Measurements from ENCODE around the gene CTLA4.

CTLA4 gene

DNA sequence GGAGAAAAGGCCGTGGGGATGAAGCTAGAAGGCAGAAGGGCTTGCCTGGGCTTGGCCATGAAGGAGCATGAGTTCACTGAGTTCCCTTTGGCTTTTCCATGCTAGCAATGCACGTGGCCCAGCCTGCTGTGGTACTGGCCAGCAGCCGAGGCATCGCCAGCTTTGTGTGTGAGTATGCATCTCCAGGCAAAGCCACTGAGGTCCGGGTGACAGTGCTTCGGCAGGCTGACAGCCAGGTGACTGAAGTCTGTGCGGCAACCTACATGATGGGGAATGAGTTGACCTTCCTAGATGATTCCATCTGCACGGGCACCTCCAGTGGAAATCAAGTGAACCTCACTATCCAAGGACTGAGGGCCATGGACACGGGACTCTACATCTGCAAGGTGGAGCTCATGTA, 2.9 kb downstream of the CTLA4 start:
- no peak for DNase-seq
- Histone ChIP-seq H3K9me3 (no peaks in the 10 kb centered on the region; the same call in 1 of the 2 replicates), H3K36me3 (no peaks in the 10 kb centered on the region), H3K4me1 (no peaks in the 10 kb centered on the region), H3K4me3 (ENCODE audit: low read depth, low read length) (no peak overlapping the region), H3K27me3 (peaks cover 3% of the 10 kb centered on the region; the same call in 1 of the 2 replicates)
- TF ChIP-seq, protein P1, sequence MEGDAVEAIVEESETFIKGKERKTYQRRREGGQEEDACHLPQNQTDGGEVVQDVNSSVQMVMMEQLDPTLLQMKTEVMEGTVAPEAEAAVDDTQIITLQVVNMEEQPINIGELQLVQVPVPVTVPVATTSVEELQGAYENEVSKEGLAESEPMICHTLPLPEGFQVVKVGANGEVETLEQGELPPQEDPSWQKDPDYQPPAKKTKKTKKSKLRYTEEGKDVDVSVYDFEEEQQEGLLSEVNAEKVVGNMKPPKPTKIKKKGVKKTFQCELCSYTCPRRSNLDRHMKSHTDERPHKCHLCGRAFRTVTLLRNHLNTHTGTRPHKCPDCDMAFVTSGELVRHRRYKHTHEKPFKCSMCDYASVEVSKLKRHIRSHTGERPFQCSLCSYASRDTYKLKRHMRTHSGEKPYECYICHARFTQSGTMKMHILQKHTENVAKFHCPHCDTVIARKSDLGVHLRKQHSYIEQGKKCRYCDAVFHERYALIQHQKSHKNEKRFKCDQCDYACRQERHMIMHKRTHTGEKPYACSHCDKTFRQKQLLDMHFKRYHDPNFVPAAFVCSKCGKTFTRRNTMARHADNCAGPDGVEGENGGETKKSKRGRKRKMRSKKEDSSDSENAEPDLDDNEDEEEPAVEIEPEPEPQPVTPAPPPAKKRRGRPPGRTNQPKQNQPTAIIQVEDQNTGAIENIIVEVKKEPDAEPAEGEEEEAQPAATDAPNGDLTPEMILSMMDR (IDR thresholded peaks at IDR 0.05; ENCODE audit: low read depth, low read length), result no peak

DNA sequence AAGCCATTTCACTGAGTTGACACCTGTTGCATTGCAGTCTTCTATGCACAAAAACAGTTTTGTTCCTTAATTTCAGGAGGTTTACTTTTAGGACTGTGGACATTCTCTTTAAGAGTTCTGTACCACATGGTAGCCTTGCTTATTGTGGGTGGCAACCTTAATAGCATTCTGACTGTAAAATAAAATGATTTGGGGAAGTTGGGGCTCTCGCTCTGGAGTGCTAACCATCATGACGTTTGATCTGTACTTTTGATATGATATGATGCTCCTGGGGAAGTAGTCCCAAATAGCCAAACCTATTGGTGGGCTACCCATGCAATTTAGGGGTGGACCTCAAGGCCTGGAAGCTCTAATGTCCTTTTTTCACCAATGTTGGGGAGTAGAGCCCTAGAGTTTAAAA, 3.4 kb downstream of the CTLA4 start:
- Histone ChIP-seq H3K4me1 (no peaks in the 10 kb centered on the region), H3K27me3 (peaks cover 3% of the 10 kb centered on the region; the same call in 1 of the 2 replicates), H3K4me3 (ENCODE audit: low read depth, low read length) (no peak overlapping the region), H3K9me3 (no peaks in the 10 kb centered on the region; the same call in 1 of the 2 replicates), H3K36me3 (no peaks in the 10 kb centered on the region)
- TF ChIP-seq, protein P1 (IDR thresholded peaks at IDR 0.05; ENCODE audit: low read depth, low read length), result no peak
- DNase-seq, result no peak

DNA sequence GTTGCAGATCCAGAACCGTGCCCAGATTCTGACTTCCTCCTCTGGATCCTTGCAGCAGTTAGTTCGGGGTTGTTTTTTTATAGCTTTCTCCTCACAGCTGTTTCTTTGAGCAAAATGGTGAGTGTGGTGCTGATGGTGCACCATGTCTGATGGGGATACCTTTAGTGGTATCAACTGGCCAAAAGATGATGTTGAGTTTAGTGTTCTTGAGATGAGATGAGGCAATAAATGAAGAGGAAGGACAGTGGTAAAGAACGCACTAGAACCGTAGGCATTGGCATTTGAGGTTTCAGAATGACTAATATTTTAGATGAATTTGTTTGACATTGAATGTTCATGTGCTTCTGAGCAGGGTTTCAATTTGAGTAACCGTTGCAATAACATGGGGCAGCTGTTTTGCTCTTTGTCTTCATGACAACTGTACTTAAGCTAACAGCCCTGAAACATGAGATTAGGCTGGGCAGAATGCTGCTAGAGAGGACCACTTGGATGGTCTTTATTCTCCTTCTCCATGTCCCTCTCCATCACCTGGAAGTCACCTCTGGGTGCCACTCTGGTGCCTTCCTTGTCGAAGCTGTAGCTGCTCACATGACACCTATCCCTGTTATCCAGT, 3.9 kb downstream of the CTLA4 start:
- no peaks in the 10 kb centered on the region for H3K36me3 ChIP-seq
- no peaks in the 10 kb centered on the region for H3K9me3 ChIP-seq
- TF ChIP-seq, protein P1 (IDR thresholded peaks at IDR 0.05; ENCODE audit: low read depth, low read length), result no peak
- H3K27me3 ChIP-seq, result peaks cover 3% of the 10 kb centered on the region; the same call in 1 of the 2 replicates
- H3K4me3 ChIP-seq (ENCODE audit: low read depth, low read length), result no peak overlapping the region
- DNase-seq, result no peak
- no peaks in the 10 kb centered on the region for H3K4me1 ChIP-seq

DNA sequence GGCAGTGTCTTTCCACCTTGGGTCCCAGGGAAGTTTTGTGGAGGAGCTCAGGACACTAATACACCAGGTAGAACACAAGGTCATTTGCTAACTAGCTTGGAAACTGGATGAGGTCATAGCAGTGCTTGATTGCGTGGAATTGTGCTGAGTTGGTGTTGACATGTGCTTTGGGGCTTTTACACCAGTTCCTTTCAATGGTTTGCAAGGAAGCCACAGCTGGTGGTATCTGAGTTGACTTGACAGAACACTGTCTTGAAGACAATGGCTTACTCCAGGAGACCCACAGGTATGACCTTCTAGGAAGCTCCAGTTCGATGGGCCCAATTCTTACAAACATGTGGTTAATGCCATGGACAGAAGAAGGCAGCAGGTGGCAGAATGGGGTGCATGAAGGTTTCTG, 5.9 kb downstream of the CTLA4 start:
- H3K9me3 ChIP-seq, result no peaks in the 10 kb centered on the region
- no peaks in the 10 kb centered on the region for H3K4me1 ChIP-seq
- no peaks in the 10 kb centered on the region for H3K36me3 ChIP-seq
- TF ChIP-seq, protein P1 (IDR thresholded peaks at IDR 0.05; ENCODE audit: low read depth, low read length), result no peak
- peaks cover 3% of the 10 kb centered on the region; the same call in 1 of the 2 replicates for H3K27me3 ChIP-seq
- H3K4me3 ChIP-seq (ENCODE audit: low read depth, low read length), result no peak overlapping the region
- DNase-seq, result no peak

DNA sequence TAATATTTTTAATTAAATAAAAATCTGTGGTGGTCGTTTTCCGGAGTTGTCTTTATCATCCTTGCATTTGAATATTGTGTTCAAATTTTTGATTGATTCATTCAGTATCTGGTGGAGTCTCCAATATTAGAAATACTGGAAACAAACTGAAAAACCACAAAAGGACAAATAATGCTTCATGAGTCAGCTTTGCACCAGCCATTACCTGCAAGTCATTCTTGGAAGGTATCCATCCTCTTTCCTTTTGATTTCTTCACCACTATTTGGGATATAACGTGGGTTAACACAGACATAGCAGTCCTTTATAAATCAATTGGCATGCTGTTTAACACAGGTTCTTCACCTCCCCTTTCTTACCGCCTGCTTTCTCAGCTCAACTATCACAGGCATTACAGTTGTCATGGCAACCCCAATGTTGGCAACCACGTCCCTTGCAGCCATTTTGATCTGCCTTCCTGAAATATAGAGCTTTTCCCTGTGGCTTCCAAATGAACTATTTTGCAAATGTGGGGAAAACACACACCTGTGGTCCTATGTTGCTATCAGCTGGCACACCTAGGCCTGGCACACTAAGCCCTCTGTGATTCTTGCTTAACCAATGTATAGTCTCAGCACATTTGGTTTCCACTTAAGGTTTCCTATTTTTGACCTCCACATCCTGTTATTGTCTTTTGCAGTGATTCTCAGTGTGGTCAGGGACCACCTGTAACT, 6.5 kb downstream of the CTLA4 start:
- H3K4me1 ChIP-seq, result no peaks in the 10 kb centered on the region
- no peaks in the 10 kb centered on the region for H3K36me3 ChIP-seq
- no peak overlapping the region for H3K4me3 ChIP-seq (ENCODE audit: low read depth, low read length)
- no peaks in the 10 kb centered on the region for H3K9me3 ChIP-seq
- TF ChIP-seq, protein P1 (IDR thresholded peaks at IDR 0.05; ENCODE audit: low read depth, low read length), result no peak
- DNase-seq, result no peak
- H3K27me3 ChIP-seq, result peaks cover 3% of the 10 kb centered on the region; the same call in 1 of the 2 replicates

DNA sequence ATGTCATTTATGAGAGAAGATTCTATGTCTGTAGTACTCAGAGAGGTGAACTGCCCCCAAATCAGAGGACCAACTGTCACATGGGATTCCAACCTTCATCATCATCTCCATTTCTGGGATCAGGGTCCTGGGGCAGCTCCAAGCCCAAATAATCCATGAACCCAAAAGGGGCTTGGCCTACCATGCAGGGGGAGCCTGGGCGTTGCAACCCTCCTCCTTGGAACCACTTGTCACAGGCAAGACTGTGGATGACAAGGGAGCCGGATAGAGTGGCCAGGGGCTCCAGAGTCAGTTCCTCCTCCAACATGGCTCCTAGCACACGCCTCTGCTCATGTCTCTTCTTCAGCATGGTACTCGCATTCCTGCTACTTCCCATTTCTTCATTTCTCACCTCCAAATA, 7.9 kb downstream of the CTLA4 start:
- TF ChIP-seq, protein P1 (IDR thresholded peaks at IDR 0.05; ENCODE audit: low read depth, low read length), result no peak
- Histone ChIP-seq H3K27me3 (peaks cover 3% of the 10 kb centered on the region; the same call in 1 of the 2 replicates), H3K36me3 (no peaks in the 10 kb centered on the region), H3K4me3 (ENCODE audit: low read depth, low read length) (no peak overlapping the region), H3K9me3 (no peaks in the 10 kb centered on the region), H3K4me1 (no peaks in the 10 kb centered on the region)
- DNase-seq, result no peak
